Measurements from ENCODE around the gene KCNC4.
A peak's percentile ranks its signal among the peaks of the same experiment; 100 is the strongest.

Gene KCNC4

GRCh38 chr1:110235181-110235833 is 25.2 kb downstream of the KCNC4 start:
- Mint-ChIP-seq H3K27me3 (ENCODE audit: low read depth, poor library complexity) (peaks cover 14% of the 10 kb centered on the region), H3K4me1 (peaks cover 14% of the 10 kb centered on the region), H3K4me3 (no peak overlapping the region), H3K27ac (peak overlapping the region; percentile 49), H3K9me3 (no peaks in the 10 kb centered on the region), H3K36me3 (ENCODE audit: low read depth) (no peaks in the 10 kb centered on the region)
- no peak for DNase-seq
- TF ChIP-seq, protein P1, sequence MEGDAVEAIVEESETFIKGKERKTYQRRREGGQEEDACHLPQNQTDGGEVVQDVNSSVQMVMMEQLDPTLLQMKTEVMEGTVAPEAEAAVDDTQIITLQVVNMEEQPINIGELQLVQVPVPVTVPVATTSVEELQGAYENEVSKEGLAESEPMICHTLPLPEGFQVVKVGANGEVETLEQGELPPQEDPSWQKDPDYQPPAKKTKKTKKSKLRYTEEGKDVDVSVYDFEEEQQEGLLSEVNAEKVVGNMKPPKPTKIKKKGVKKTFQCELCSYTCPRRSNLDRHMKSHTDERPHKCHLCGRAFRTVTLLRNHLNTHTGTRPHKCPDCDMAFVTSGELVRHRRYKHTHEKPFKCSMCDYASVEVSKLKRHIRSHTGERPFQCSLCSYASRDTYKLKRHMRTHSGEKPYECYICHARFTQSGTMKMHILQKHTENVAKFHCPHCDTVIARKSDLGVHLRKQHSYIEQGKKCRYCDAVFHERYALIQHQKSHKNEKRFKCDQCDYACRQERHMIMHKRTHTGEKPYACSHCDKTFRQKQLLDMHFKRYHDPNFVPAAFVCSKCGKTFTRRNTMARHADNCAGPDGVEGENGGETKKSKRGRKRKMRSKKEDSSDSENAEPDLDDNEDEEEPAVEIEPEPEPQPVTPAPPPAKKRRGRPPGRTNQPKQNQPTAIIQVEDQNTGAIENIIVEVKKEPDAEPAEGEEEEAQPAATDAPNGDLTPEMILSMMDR (IDR thresholded peaks at IDR 0.05) = no peak

- Mint-ChIP-seq H3K27me3 (ENCODE audit: low read depth, poor library complexity) (peaks cover 13% of the 10 kb centered on the region), H3K9me3 (no peaks in the 10 kb centered on the region), H3K27ac (no peak overlapping the region), H3K4me3 (no peak overlapping the region), H3K4me1 (peaks cover 14% of the 10 kb centered on the region), H3K36me3 (ENCODE audit: low read depth) (no peaks in the 10 kb centered on the region)
- no peak for DNase-seq
- TF ChIP-seq, protein P1 (IDR thresholded peaks at IDR 0.05) = no peak
These were observed 25.9 kb downstream of the KCNC4 start for GRCh38 chr1:110235834-110236682.

GRCh38 chr1:110237386-110238152 is 27.5 kb downstream of the KCNC4 start:
- H3K4me3 Mint-ChIP-seq = no peak overlapping the region
- peaks cover 16% of the 10 kb centered on the region for H3K4me1 Mint-ChIP-seq
- no peaks in the 10 kb centered on the region for H3K9me3 Mint-ChIP-seq
- H3K27ac Mint-ChIP-seq = no peak overlapping the region
- H3K27me3 Mint-ChIP-seq (ENCODE audit: low read depth, poor library complexity) = peaks cover 20% of the 10 kb centered on the region
- TF ChIP-seq, protein P1 (IDR thresholded peaks at IDR 0.05) = no peak
- no peak for DNase-seq
- no peaks in the 10 kb centered on the region for H3K36me3 Mint-ChIP-seq (ENCODE audit: low read depth)

DNA sequence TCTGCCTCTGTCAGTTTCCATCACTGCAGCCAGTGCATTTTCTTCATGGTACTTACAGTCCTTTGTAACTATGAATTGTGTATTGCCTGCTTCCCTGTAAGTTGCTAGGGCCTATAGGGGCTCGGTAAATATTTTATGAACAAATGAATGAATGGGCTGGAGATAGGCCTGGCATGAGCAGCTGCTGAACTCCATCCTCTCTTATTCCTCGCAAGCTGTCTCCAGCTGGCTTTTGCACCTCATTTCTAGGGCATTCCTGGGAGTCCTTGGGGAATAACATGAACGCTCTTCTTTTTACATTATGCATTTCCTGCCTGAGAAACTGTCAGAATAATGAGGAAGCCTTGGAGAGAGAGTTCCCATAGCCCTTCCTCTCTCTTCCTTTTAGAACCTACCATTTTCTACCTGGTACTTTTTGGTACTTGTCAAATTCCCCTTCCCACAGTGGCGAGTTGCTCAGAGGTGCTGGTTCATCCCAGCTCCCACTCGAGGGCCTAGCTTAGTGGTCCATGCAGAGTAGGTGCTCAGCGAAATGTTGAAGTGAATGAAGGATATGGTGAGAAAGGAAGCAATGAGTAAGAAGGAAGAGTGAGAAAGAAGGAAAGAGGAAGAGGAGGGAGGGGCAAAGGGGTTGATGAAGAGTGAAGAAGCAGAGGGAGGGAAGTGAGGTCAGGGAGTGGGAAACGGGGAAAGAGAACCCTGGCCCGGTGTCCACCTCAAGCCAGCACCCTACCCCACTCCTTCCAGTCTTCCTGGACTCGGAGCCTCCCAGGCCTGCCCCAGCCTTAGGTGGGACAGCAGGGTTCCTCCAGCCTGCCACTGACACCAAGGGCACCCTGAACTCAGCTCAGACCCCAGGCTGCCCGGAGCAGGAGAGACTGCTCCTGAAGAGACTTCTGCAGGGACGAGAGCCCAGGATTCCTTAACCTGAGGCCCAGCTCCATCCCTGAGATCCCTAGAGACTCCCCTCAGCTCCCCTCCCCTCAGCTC is 29.6 kb downstream of the KCNC4 start:
- TF ChIP-seq, protein P1 (IDR thresholded peaks at IDR 0.05) = no peak
- Mint-ChIP-seq H3K27me3 (ENCODE audit: low read depth, poor library complexity) (peaks cover 23% of the 10 kb centered on the region), H3K9me3 (no peaks in the 10 kb centered on the region), H3K4me3 (no peak overlapping the region), H3K27ac (no peak overlapping the region), H3K36me3 (ENCODE audit: low read depth) (no peaks in the 10 kb centered on the region), H3K4me1 (peaks cover 26% of the 10 kb centered on the region)
- DNase-seq = no peak

GRCh38 chr1:110240476-110241210 is 30.5 kb downstream of the KCNC4 start:
- DNase-seq = no peak
- H3K27me3 Mint-ChIP-seq (ENCODE audit: low read depth, poor library complexity) = peaks cover 29% of the 10 kb centered on the region
- H3K36me3 Mint-ChIP-seq (ENCODE audit: low read depth) = no peaks in the 10 kb centered on the region
- TF ChIP-seq, protein P1 (IDR thresholded peaks at IDR 0.05) = no peak
- no peaks in the 10 kb centered on the region for H3K9me3 Mint-ChIP-seq
- H3K4me1 Mint-ChIP-seq = peaks cover 19% of the 10 kb centered on the region
- no peak overlapping the region for H3K27ac Mint-ChIP-seq
- H3K4me3 Mint-ChIP-seq = no peak overlapping the region
